C4-2B (cell line): ENCODE measurements around the gene GIPC2.

Experiments
- CTCF ChIP-seq: fragments of 450-650 bp; conservative IDR thresholded peaks from 2 replicates; pipeline ENCODE4 v1.5.1; 2017; ENCODE audit warnings: mild to moderate bottlenecking
- ZFX ChIP-seq: fragments of 450-650 bp; IDR thresholded peaks from 2 replicates; pipeline ENCODE4 v1.6.1; 2017

GRCh38 chr1:78146205-78146771 lies 100.5 kb downstream of the GIPC2 start:
- TF ChIP-seq CTCF (no peak), ZFX (no peak)
